GM23338 (cell line): ENCODE measurements around the gene ARMC8. TPM values are rescaled to one million over a fixed set of nuclear protein-coding genes. Genes with fewer than 3 reads are reported as not detected.

Experiments used
- ATAC-seq: fragments of 200-7000 bp; cut with Tn5 transposase; 3 replicates; pipeline ENCODE4 v1.9.1; 2020
- DNase-seq: peaks from one replicate; pipeline ENCODE4 v3.0.0-alpha.2; 2015; ENCODE audit warnings: low spot score
- H2AFZ ChIP-seq: fragments of 200-600 bp; sonication (generic); 2 replicates; pipeline ENCODE4 v1.8.0; 2016; ENCODE audit warnings: antibody characterized with exemption, mild to moderate bottlenecking, moderate library complexity
- H3F3A ChIP-seq: fragments of 200-600 bp; sonication (generic); replicated peaks from 2 replicates; pipeline ENCODE4 v1.8.0; 2017; ENCODE audit warnings: antibody characterized with exemption, mixed run types, low read depth
- H3K27ac ChIP-seq: fragments of 200-600 bp; sonication (generic); 2 replicates; pipeline ENCODE4 v1.6.1; 2016; ENCODE audit warnings: low read depth
- H3K27me3 ChIP-seq: fragments of 200-600 bp; sonication (generic); 2 replicates; pipeline ENCODE4 v1.8.0; 2016; ENCODE audit warnings: mild to moderate bottlenecking, mixed run types, moderate library complexity; ENCODE audit not compliant: insufficient read depth
- H3K36me3 ChIP-seq: fragments of 200-600 bp; sonication (generic); 2 replicates; pipeline ENCODE4 v1.8.0; 2016; ENCODE audit warnings: mild to moderate bottlenecking; ENCODE audit not compliant: insufficient read depth
- H3K4me1 ChIP-seq: fragments of 200-600 bp; sonication (generic); 2 replicates; pipeline ENCODE4 v1.8.0; 2016; ENCODE audit warnings: mild to moderate bottlenecking, moderate library complexity; ENCODE audit not compliant: insufficient read depth
- H3K4me2 ChIP-seq: fragments of 200-600 bp; sonication (generic); 2 replicates; pipeline ENCODE4 v1.7.1; 2017; ENCODE audit warnings: mixed run types
- H3K4me3 ChIP-seq: fragments of 200-600 bp; sonication (generic); 2 replicates; pipeline ENCODE4 v1.6.1; 2016; ENCODE audit warnings: mixed run types
- H3K79me2 ChIP-seq: fragments of 200-600 bp; sonication (generic); replicated peaks from 2 replicates; pipeline ENCODE4 v1.8.0; 2017; ENCODE audit warnings: mild to moderate bottlenecking; ENCODE audit not compliant: insufficient read depth
- H3K9me2 ChIP-seq: fragments of 200-600 bp; sonication (generic); 2 replicates; pipeline ENCODE4 v1.8.0; 2017; ENCODE audit not compliant: insufficient read depth
- H4K20me1 ChIP-seq: fragments of 200-600 bp; sonication (generic); replicated peaks from 2 replicates; pipeline ENCODE4 v1.8.0; 2017; ENCODE audit warnings: mild to moderate bottlenecking; ENCODE audit not compliant: insufficient read depth
- H3K27ac Mint-ChIP-seq: 2 replicates; pipeline ENCODE4 v1.8.0; 2020; ENCODE audit warnings: inconsistent platforms, mild to moderate bottlenecking, moderate library complexity, mixed read lengths
- H3K27me3 Mint-ChIP-seq: 3 replicates; pipeline ENCODE4 v1.8.0; 2022; ENCODE audit warnings: low read depth, mild to moderate bottlenecking, moderate library complexity, mixed read lengths, inconsistent platforms; ENCODE audit not compliant: insufficient read depth, poor library complexity
- H3K36me3 Mint-ChIP-seq: 3 replicates; pipeline ENCODE4 v1.8.0; 2021; ENCODE audit warnings: low read depth, mild to moderate bottlenecking, inconsistent platforms, moderate library complexity, mixed read lengths
- H3K4me1 Mint-ChIP-seq: 3 replicates; pipeline ENCODE4 v1.8.0; 2020; ENCODE audit warnings: mild to moderate bottlenecking, inconsistent platforms, mixed read lengths
- H3K4me3 Mint-ChIP-seq: 3 replicates; pipeline ENCODE4 v1.8.0; 2021; ENCODE audit warnings: moderate library complexity, mild to moderate bottlenecking, inconsistent platforms, mixed read lengths
- H3K9me3 Mint-ChIP-seq: 3 replicates; pipeline ENCODE4 v1.8.0; 2020; ENCODE audit warnings: moderate library complexity, mild to moderate bottlenecking, inconsistent platforms, mixed read lengths
- CREB1 ChIP-seq: fragments of 250-450 bp; sonication (Bioruptor Pico); IDR thresholded peaks from 2 replicates; pipeline ENCODE4 v1.5.0; 2020; ENCODE audit warnings: low read depth, mild to moderate bottlenecking, moderate library complexity
- POLR2AphosphoS5 ChIP-seq: IDR thresholded peaks from 2 replicates; pipeline ENCODE4 v1.6.1; 2016; ENCODE audit warnings: antibody characterized with exemption, low read depth
- polyA plus RNA-seq: library from polyadenylated mRNA; unstranded; fragments of >200 nt; fragmentation: Nextera tagmentation; extraction: Ambion mirVana; gene quantifications from 2 replicates; pipeline ENCODE4 v1.2.1, GENCODE V29; 2016
- total RNA-seq: library from RNA; depleted of rRNA; stranded (reverse); fragments of >200 nt; shearing (Covaris generic); gene quantifications from 2 replicates; pipeline ENCODE4 v1.2.3, GENCODE V29; 2014
- TF ChIP-seq, protein P1 (sequence below): IDR thresholded peaks from 2 replicates; pipeline ENCODE4 v1.6.1; 2016; ENCODE audit warnings: antibody characterized with exemption
- TF ChIP-seq, protein P2 (sequence below), 2 experiments: fragments of 200-600 bp in 1 of 2; sonication (generic) in 1 of 2; conservative IDR thresholded peaks; 2 replicates each; pipeline versions ENCODE4 v1.5.1 to v1.6.1; 2016 to 2017; ENCODE audit warnings: antibody characterized with exemption in 2 of 2, low read depth in 2 of 2, mild to moderate bottlenecking in 2 of 2, moderate library complexity in 1 of 2

Gene ARMC8
- total and polyA plus RNA-seq, 2 experiments from 2014 or later = 36.8 to 61.4 TPM

DNA sequence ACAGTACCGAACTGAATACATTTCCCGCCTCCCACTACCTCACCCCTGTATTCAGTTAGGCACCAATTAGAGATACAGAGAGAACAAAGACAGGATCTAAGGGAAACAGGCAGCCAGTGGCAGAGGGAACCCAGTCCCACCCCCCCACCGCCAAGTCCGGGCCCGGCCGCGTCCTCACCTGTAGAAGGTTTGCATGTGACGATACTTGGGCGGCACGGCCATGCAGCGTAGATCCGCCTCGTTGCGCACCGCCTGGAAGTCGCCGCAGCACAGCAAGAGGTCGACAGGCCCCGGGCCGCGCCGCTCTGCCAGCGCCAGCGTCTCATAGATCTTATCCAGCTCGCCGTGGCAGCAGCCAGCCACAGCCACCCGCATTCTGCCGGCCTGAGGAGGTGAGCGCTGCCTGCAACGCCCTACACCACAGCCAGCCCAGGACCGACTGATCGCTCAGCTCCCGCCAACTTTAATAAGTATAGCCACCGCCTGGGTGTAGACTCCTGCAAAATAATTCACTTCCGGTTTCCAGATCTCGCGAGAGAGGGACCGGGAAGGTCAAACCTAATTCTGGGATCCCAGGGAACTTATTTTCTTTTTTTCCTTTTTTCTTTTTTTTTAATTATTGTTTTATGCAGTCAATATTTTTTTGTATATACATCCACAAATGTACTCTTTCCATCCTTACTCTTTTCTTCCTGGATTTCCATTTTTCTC lies 12.5 kb upstream of the ARMC8 start, which contains the start of gene DBR1:
Gene DBR1 (minus strand): TSS at position 501 of the 711 bp plus-strand sequence. CDS start 126 bp downstream, at position 375.
- DNase-seq (peak; percentile 88), ATAC-seq (peak; percentile 94)
- Histone ChIP-seq H3K4me1 (peaks cover 6% of the 10 kb centered on the region; the same call in 1 of the 2 replicates), H3K36me3 (peaks cover 19% of the 10 kb centered on the region), H3K79me2 (peaks cover 29% of the 10 kb centered on the region), H3K9me2 (no peaks in the 10 kb centered on the region), H4K20me1 (peaks cover 11% of the 10 kb centered on the region; the same call in 1 of the 2 replicates), H3K4me2 (peak within 1 kb of the TSS; percentile 96), H3F3A (no peaks in the 10 kb centered on the region), H3K4me3 (peak within 1 kb of the TSS; percentile 95), H3K27me3 (no peaks in the 10 kb centered on the region), H2AFZ (peak within 1 kb of the TSS; percentile 98), H3K27ac (peak within 1 kb of the TSS; percentile 20; the same call in 1 of the 2 replicates)
- peaks cover 5% of the 10 kb centered on the region; the same call in 2 of the 3 replicates for H3K4me1 Mint-ChIP-seq
- H3K27me3 Mint-ChIP-seq = peaks cover 5% of the 10 kb centered on the region
- peak within 1 kb of the TSS; percentile 98 for H3K27ac Mint-ChIP-seq
- H3K4me3 Mint-ChIP-seq = peak within 1 kb of the TSS; percentile 97
- H3K9me3 Mint-ChIP-seq = no peaks in the 10 kb centered on the region
- H3K36me3 Mint-ChIP-seq = peaks cover 23% of the 10 kb centered on the region; the same call in 2 of the 3 replicates
- TF ChIP-seq POLR2AphosphoS5 = peak; percentile 86
- no peak for TF ChIP-seq CREB1 (CRISPR knock-in tag)
- TF ChIP-seq, protein P1, sequence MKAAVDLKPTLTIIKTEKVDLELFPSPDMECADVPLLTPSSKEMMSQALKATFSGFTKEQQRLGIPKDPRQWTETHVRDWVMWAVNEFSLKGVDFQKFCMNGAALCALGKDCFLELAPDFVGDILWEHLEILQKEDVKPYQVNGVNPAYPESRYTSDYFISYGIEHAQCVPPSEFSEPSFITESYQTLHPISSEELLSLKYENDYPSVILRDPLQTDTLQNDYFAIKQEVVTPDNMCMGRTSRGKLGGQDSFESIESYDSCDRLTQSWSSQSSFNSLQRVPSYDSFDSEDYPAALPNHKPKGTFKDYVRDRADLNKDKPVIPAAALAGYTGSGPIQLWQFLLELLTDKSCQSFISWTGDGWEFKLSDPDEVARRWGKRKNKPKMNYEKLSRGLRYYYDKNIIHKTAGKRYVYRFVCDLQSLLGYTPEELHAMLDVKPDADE = peak; percentile 47; the same call in 1 of the 2 replicates

DNA sequence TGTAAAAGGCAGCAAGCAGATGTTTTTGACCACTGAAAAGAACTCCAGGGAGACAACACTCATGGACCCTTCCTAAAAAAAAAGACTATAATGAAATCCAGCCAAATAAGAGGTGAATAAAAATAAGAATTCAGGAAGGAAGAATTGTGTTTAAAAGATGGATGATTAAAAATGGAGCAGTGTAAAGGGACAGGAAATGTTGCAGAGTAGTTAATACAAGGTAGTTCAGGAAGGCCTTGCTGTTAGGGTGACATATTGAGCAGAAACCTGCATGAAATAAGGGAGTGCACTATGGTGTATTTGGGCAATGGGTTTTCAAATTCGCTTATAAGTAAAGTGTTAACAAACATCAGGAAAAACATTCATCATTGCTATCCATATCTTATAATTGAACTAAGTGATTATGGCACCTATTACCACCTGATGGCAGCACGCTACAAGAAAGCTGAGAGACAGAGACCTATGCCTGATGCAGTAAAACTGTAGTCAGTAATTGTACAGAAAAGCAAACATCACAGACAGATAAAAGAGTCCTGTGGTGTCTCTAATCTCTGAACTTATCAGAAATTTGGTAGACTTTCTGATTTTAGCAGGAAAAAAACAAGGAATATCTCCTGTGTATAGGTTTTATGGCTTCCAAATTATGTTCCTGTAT lies 6.6 kb upstream of the ARMC8 start:
- Mint-ChIP-seq H3K4me1 (no peaks in the 10 kb centered on the region), H3K27me3 (peaks cover 5% of the 10 kb centered on the region), H3K9me3 (no peaks in the 10 kb centered on the region), H3K4me3 (no peak overlapping the region), H3K36me3 (no peaks in the 10 kb centered on the region), H3K27ac (no peak overlapping the region)
- Histone ChIP-seq H3F3A (no peaks in the 10 kb centered on the region), H3K27ac (no peak overlapping the region), H2AFZ (no peak overlapping the region), H3K27me3 (peaks cover 8% of the 10 kb centered on the region; the same call in 1 of the 2 replicates), H3K4me1 (no peaks in the 10 kb centered on the region), H3K4me3 (no peak overlapping the region), H3K9me2 (no peaks in the 10 kb centered on the region), H3K79me2 (no peaks in the 10 kb centered on the region), H4K20me1 (no peaks in the 10 kb centered on the region), H3K36me3 (no peaks in the 10 kb centered on the region), H3K4me2 (no peak overlapping the region)
- ATAC-seq = peak; percentile 65
- DNase-seq = peak; percentile 53
- TF ChIP-seq, protein P1 = no peak
- TF ChIP-seq, protein P2, sequence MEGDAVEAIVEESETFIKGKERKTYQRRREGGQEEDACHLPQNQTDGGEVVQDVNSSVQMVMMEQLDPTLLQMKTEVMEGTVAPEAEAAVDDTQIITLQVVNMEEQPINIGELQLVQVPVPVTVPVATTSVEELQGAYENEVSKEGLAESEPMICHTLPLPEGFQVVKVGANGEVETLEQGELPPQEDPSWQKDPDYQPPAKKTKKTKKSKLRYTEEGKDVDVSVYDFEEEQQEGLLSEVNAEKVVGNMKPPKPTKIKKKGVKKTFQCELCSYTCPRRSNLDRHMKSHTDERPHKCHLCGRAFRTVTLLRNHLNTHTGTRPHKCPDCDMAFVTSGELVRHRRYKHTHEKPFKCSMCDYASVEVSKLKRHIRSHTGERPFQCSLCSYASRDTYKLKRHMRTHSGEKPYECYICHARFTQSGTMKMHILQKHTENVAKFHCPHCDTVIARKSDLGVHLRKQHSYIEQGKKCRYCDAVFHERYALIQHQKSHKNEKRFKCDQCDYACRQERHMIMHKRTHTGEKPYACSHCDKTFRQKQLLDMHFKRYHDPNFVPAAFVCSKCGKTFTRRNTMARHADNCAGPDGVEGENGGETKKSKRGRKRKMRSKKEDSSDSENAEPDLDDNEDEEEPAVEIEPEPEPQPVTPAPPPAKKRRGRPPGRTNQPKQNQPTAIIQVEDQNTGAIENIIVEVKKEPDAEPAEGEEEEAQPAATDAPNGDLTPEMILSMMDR (conservative IDR thresholded peaks at IDR 0.05; ENCODE audit: low read depth in 2 of 2) = peak; percentile 65 to 81
- no peak for TF ChIP-seq CREB1 (CRISPR knock-in tag)
